Calu3 (cell line): Measurements from ENCODE around the gene FSIP2. TPM values are rescaled to one million over a fixed set of nuclear protein-coding genes. Genes with fewer than 3 reads are reported as not detected.

Source experiments
- BruUV-seq: library from RNA; stranded (reverse); fragments of 400-500 nt; replicated peaks from 2 replicates; lab custom pipeline; 2021; lab: Mats Ljungman, UMichigan
- CTCF ChIA-PET: fragments of 300-600 bp; sonication (Branson Sonifier 250); formaldehyde crosslinking; loops from one replicate; lab custom pipeline; 2022; ENCODE audit warnings: antibody characterized with exemption; lab: Charles Lee
- DNase-seq: peaks from one replicate; pipeline ENCODE4 v3.0.0; 2022
- H3K27ac Mint-ChIP-seq: one replicate; pipeline ENCODE4 v1.8.0; 2022; ENCODE audit warnings: mixed read lengths; ENCODE audit not compliant: unreplicated experiment
- H3K27me3 Mint-ChIP-seq: one replicate; pipeline ENCODE4 v1.8.0; 2022; ENCODE audit warnings: mixed read lengths; ENCODE audit not compliant: unreplicated experiment
- H3K36me3 Mint-ChIP-seq: one replicate; pipeline ENCODE4 v1.8.0; 2022; ENCODE audit warnings: mild to moderate bottlenecking, moderate library complexity, mixed read lengths; ENCODE audit not compliant: insufficient read depth, unreplicated experiment
- H3K4me1 Mint-ChIP-seq: one replicate; pipeline ENCODE4 v1.8.0; 2022; ENCODE audit warnings: mild to moderate bottlenecking, low read depth, mixed read lengths; ENCODE audit not compliant: unreplicated experiment
- H3K4me3 Mint-ChIP-seq: one replicate; pipeline ENCODE4 v1.8.0; 2022; ENCODE audit warnings: mild to moderate bottlenecking, low read depth, moderate library complexity, mixed read lengths; ENCODE audit not compliant: unreplicated experiment
- H3K9me3 Mint-ChIP-seq: one replicate; pipeline ENCODE4 v1.8.0; 2022; ENCODE audit warnings: low read depth, mixed read lengths; ENCODE audit not compliant: unreplicated experiment
- CTCF ChIP-seq: fragments of 200-600 bp; IDR thresholded peaks from one replicate; pipeline ENCODE4 v1.8.0; 2022; ENCODE audit warnings: antibody characterized with exemption; ENCODE audit not compliant: unreplicated experiment
- intact Hi-C: fragments of 100-400 bp; cut with micrococcal nuclease; formaldehyde crosslinking; loops from one replicate; pipeline ENCODE4 v1.10.0; 2022; ENCODE audit not compliant: unreplicated experiment
- total RNA-seq: library from RNA; stranded (reverse); gene quantifications from 2 replicates; pipeline ENCODE4 v1.2.3, GENCODE V29; 2022

The FSIP2 gene
- total RNA-seq, 1 experiment from 2014 or later, result 0.35 TPM

GRCh38 chr2:185757356-185757755 is 18.8 kb downstream of the FSIP2 start:
- no peaks in the 10 kb centered on the region for H3K4me1 Mint-ChIP-seq
- no peak overlapping the region for H3K4me3 Mint-ChIP-seq
- no peak for DNase-seq
- CTCF ChIA-PET, result no interaction called here
- peaks cover 3% of the 10 kb centered on the region for H3K9me3 Mint-ChIP-seq
- intact Hi-C loops, result no loop called here
- H3K36me3 Mint-ChIP-seq, result no peaks in the 10 kb centered on the region
- no peak overlapping the region for H3K27ac Mint-ChIP-seq
- no TSS peak for BruUV-seq
- TF ChIP-seq CTCF, result no peak
- no peaks in the 10 kb centered on the region for H3K27me3 Mint-ChIP-seq

- DNase-seq, result no peak
- CTCF ChIA-PET, result no interaction called here
- Mint-ChIP-seq H3K27me3 (no peaks in the 10 kb centered on the region), H3K4me3 (no peak overlapping the region), H3K4me1 (no peaks in the 10 kb centered on the region), H3K27ac (no peak overlapping the region), H3K36me3 (peaks cover 5% of the 10 kb centered on the region), H3K9me3 (peaks cover 20% of the 10 kb centered on the region)
- intact Hi-C loops, result no loop called here
- BruUV-seq, result no TSS peak
- TF ChIP-seq CTCF, result no peak
Observed at GRCh38 chr2:185771396-185771795, 32.8 kb downstream of the FSIP2 start.

GRCh38 chr2:185780890-185781289 is 42.3 kb downstream of the FSIP2 start:
- intact Hi-C loops, result no loop called here
- Mint-ChIP-seq H3K9me3 (no peaks in the 10 kb centered on the region), H3K27ac (no peak overlapping the region), H3K4me3 (no peak overlapping the region), H3K36me3 (no peaks in the 10 kb centered on the region), H3K4me1 (no peaks in the 10 kb centered on the region), H3K27me3 (no peaks in the 10 kb centered on the region)
- BruUV-seq, result no TSS peak
- CTCF ChIA-PET, result no interaction called here
- DNase-seq, result no peak
- no peak for TF ChIP-seq CTCF

- BruUV-seq, result no TSS peak
Observed at GRCh38 chr2:185782223-185782769, 43.7 kb downstream of the FSIP2 start.

More at GRCh38 chr2:185782223-185782769, 43.7 kb downstream of the FSIP2 start:
- no peaks in the 10 kb centered on the region for H3K36me3 Mint-ChIP-seq
- intact Hi-C loops, result no loop called here
- H3K27me3 Mint-ChIP-seq, result no peaks in the 10 kb centered on the region
- no peak overlapping the region for H3K4me3 Mint-ChIP-seq
- no peak overlapping the region for H3K27ac Mint-ChIP-seq
- H3K4me1 Mint-ChIP-seq, result no peaks in the 10 kb centered on the region
- no peaks in the 10 kb centered on the region for H3K9me3 Mint-ChIP-seq
- no peak for DNase-seq
- CTCF ChIA-PET, result no interaction called here
- no peak for TF ChIP-seq CTCF
